Fibroblast of villous mesenchyme (primary cell): ENCODE data around the gene IL17REL. TPM values are rescaled to one million over a fixed set of nuclear protein-coding genes. Genes with fewer than 3 reads are reported as not detected.

Experiments used
- DNase-seq: peaks from one replicate; pipeline ENCODE4 v3.0.0-alpha.2; 2010; ENCODE audit warnings: low read depth
- H3K4me3 ChIP-seq: 2 replicates; pipeline ENCODE4 v1.5.1; 2011; ENCODE audit warnings: low read depth, mild to moderate bottlenecking, low read length
- total RNA-seq: library from RNA; depleted of rRNA; stranded (reverse); fragments of >200 nt; gene quantifications from 2 replicates; pipeline ENCODE4 v1.2.3, GENCODE V29; 2012
- TF ChIP-seq, protein P1 (sequence below): IDR thresholded peaks from 2 replicates; pipeline ENCODE4 v1.5.1; 2012; ENCODE audit warnings: low read depth, mild to moderate bottlenecking, low read length; ENCODE audit not compliant: insufficient read depth

The IL17REL gene
- total RNA-seq, 1 donor = not detected

DNA sequence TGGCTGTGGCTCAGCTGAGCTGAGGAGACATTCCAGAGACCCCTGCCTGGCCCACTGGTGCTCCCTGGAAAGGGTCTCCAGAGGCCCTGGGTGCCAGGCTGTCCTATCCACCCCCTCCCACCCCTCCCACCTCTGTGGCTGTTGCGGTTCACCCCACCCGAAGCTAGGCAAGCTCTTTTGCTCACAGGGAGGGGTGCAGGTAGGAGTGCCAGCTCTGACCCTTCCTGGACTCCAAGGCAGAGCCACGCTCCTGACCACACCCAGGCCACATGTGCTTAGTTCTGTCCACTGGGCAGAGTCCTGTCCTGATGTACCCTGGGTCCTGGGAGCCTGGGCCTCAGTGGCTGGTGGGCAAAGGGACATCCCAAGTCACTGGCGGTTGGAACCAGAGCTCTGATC, 16.4 kb downstream of the IL17REL start:
- H3K4me3 ChIP-seq = no peak overlapping the region
- no peak for DNase-seq
- TF ChIP-seq, protein P1, sequence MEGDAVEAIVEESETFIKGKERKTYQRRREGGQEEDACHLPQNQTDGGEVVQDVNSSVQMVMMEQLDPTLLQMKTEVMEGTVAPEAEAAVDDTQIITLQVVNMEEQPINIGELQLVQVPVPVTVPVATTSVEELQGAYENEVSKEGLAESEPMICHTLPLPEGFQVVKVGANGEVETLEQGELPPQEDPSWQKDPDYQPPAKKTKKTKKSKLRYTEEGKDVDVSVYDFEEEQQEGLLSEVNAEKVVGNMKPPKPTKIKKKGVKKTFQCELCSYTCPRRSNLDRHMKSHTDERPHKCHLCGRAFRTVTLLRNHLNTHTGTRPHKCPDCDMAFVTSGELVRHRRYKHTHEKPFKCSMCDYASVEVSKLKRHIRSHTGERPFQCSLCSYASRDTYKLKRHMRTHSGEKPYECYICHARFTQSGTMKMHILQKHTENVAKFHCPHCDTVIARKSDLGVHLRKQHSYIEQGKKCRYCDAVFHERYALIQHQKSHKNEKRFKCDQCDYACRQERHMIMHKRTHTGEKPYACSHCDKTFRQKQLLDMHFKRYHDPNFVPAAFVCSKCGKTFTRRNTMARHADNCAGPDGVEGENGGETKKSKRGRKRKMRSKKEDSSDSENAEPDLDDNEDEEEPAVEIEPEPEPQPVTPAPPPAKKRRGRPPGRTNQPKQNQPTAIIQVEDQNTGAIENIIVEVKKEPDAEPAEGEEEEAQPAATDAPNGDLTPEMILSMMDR = no peak

DNA sequence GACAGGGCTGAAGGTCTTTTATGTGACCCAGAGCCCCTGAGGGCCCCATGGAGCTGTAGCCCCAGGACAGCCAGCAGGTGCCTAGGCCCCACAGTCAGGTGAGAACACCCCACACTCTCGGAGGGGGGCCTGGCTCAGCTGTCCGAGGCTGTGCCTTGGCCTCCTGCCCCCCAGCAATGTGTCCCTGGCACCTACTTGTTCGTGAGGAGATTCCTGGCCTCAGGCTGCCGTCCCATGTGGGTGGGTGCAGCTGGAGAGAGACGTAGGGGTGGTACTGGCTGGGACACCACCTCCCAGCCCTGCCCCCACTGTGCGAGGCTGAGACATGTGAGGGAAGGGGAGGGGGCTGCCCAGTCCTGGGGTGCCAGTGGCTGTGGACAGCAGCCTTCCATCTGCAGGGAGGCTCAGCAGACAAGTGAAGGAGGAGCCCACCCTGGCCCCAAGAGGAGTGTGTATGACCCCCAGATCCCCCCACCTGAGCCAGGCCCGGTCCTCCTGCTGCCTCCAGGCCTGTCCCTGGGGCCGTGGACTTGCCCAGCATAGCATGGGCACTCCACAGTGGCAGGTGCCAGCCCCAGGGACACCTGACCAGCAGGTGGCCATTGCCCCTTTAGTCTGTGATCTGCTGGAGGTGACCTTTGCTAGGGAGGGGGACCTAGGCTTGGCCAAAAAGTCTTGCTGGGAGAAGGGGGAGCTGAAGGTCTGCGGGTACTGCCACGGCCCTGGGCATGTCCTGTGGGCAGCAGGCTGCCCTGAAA, 17.0 kb downstream of the IL17REL start:
- H3K4me3 ChIP-seq = no peak overlapping the region
- DNase-seq = no peak
- TF ChIP-seq, protein P1 = no peak

DNA sequence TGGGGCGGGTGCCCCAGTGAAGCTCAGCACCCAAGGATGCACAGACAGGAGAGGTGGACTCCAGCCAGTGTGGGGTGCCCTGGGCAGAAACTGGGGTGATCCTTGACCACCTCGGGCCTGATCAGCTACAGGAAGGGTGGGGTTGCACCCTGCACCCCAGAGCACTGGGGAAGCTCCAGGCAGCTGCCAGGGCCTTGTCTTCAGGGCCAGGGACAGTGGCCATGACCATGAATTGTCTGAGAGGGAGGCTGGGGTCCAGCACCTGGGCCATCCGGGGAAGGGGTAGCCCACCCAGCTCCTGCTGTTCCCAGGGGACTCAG, 17.6 kb downstream of the IL17REL start:
- DNase-seq = no peak
- H3K4me3 ChIP-seq = no peak overlapping the region
- TF ChIP-seq, protein P1 = no peak

DNA sequence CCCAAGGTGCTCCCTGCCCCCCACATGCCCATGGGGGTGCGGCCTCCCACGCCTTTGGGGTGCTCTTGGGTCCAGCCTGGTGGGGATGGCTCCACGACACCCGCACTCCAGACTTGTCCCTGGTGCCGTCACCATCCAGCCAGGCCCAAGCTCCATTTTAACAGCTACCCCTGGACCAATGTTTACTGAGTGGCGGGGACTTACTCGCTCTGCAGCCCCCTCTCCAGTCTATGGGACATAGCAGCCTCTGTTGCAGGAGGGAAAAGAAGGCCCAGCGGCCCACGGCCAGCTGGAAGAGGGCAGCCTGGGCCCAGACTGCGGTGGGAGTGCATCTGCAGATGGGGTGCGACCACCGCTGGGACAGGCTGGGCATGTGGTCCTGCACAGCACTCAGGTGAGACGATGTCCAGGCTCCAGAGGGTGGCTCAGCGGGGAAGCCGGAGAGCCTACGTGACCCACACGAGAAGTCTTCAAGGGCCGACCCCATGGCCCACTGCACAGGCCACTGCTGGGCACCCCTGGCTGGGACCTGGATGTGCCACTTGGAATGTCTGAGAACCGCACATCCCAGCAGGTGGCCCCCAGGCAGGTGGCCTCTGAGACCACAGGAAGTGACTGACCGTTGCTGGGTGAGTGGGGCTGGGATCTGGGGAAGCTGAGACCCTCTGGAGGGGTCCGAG, 18.1 kb downstream of the IL17REL start:
- TF ChIP-seq, protein P1 = no peak

DNA sequence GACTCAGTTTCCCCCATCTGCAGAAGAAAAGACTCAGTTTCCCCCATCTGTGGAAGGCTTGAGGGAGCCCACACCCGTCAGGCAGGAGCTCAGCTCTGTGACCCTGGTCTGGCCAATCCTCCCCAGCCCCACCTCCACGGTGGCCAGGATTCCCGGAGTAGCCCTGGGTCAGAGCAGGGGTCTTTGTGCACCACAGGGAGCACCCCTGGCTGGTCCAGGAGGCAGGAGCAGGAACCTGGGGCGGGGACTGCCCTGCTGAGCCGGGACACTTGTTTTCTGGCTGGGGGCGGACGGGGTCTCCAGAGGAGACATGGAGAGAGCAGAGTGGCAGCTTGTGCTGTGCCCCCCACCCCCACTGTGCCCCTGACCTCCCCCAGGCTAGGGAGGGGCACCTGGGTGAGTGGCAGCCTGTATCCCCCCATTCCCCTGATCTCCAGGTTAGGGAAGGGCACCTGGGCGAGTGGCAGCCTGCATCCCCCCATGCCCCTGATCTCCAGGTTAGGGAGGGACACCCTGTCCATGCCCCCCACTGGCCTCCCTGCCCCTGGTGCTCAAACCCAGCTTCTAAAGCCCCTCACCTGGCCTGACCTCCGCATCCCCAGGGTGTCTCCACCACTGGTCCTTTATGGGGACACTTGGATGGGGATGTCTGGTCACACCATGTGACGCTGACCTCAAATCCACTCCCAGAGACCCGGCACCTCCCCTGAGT, 18.8 kb downstream of the IL17REL start:
- TF ChIP-seq, protein P1 = no peak
- no peak overlapping the region for H3K4me3 ChIP-seq
- no peak for DNase-seq

More for the DNA sequence above, 18.1 kb downstream of the IL17REL start:
- DNase-seq = no peak
- no peak overlapping the region for H3K4me3 ChIP-seq

DNA sequence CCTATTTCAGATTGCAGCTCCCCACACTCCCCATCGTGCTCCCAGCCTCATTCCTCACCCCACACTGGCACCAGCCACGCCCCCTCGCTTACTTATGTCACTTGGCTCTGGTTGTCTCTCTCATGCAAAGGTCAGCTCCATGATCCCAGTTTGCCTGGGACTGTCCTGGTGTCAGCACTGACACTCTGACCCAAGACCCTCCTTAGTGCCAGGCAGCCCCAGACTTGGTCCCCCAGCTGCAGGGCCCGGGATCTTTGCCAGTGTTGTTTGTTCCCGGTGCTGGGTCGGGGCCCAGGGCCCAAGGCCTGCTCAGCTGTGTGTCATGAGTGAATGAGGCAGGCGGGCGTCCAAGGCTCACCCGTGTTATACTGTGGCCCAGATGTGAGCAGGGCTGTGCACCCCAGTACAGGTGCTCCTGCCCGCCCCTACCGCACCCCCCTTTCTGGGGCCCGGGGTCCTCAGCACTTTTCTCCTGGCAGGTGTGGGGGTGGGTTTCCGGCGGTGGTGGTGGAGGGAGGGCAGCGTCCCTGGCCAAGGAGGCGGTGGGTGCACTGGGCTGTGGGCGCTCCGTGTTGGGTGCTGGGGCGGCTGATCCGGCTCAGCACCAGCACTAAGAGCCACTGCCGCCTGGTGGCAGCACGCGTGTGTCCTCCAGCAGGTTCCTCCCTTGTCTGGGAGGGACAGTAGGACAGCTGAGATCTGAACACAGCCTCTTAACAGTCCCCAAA, 19.5 kb downstream of the IL17REL start:
- TF ChIP-seq, protein P1 = peak; percentile 77
- DNase-seq = peak; percentile 58
- H3K4me3 ChIP-seq = no peak overlapping the region
